GM12874 (cell line): ENCODE measurements around the gene HSPB6.

Source experiments
- TF ChIP-seq, protein P1 (sequence below): IDR thresholded peaks from 2 replicates; pipeline ENCODE4 v1.5.1; 2011; ENCODE audit warnings: low read depth, mild to moderate bottlenecking, control low read depth, low read length, moderate library complexity; ENCODE audit not compliant: insufficient read depth

Gene HSPB6

DNA sequence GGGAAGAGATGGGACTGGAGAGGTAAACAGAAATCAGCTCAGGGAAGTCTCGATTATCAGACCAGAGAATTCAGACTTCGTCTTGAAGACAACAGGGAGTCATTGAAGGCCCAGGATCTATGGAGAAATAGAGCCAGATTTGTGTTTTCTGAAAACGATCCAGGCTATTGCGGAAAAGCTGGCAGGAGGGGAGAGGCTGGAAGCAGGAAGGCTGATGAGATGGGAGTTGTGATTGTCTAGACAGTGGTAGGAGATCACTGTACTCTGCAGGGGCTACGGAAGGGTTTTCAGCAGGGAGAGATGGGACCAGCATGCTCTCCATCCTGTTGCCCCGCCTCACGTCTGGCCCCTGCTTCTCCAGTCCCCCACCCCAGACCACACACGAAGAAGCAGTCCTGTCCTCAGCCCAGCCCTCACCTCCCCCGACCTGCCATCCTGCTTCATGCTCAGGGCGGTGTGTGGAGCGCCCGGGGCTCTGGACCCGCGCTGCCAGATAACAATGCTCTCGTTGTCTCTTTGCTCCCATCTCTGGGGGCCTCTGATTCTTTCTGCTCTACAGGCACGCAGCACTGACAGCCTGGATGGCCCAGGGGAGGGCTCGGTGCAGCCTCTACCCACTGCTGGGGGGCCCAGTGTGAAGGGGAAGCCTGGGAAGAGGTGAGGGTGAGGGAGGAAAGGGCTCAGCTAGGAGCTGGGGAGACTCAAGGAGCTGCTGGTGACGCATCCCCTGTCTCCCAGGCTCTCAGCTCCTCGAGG, 20.4 kb upstream of the HSPB6 start:
- TF ChIP-seq, protein P1, sequence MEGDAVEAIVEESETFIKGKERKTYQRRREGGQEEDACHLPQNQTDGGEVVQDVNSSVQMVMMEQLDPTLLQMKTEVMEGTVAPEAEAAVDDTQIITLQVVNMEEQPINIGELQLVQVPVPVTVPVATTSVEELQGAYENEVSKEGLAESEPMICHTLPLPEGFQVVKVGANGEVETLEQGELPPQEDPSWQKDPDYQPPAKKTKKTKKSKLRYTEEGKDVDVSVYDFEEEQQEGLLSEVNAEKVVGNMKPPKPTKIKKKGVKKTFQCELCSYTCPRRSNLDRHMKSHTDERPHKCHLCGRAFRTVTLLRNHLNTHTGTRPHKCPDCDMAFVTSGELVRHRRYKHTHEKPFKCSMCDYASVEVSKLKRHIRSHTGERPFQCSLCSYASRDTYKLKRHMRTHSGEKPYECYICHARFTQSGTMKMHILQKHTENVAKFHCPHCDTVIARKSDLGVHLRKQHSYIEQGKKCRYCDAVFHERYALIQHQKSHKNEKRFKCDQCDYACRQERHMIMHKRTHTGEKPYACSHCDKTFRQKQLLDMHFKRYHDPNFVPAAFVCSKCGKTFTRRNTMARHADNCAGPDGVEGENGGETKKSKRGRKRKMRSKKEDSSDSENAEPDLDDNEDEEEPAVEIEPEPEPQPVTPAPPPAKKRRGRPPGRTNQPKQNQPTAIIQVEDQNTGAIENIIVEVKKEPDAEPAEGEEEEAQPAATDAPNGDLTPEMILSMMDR = no peak

GRCh38 chr19:35776102-35776788, 19.4 kb upstream of the HSPB6 start:
- TF ChIP-seq, protein P1 = no peak

DNA sequence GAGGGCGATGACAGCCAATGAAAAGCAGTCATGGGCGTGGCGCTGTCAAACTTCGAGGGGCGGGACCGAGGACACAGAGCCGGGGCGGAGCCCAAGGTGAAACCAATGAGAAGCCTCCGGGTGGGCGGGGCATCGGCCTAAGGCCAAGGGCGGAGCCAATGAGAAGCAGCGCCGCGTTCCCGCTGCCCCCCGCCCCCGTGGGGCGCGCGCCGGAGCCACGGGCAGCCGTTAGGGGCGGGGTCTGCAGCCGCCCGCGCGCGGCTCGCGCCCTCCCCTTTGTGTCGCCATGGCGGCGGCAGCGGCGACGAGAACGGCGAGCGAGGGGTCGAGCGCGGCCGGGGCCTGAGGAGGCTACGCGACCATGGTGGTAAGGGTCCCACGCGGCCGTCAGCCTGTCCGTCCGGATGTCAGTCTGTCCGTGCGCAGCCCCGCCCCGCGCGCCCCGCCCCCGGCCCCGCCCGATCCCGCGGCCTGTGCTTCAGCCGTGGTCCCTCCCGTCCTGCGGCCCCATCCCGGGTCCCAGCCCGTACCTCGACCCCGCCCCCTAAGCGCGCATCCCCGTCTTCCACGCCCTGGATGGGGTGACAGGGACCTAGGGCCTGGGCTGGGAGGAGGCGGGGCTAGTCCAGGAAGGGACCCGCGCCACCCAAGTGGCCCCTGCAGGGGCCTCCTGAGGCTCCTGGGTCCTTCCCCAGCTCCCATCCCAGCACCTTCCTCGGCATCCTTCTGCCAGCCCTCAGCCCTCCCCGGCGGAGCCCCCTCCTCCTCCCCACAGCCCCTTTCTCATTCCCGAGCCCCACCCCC, 18.7 kb upstream of the HSPB6 start, which contains the start of gene ARHGAP33:
TSS of gene ARHGAP33 (plus strand) at position 267 of the 804 bp plus-strand sequence. CDS start at position 362, 95 bp downstream.
- TF ChIP-seq, protein P1 = no peak

- TF ChIP-seq, protein P1 = no peak
Measured at GRCh38 chr19:35775046-35775297, 18.1 kb upstream of the HSPB6 start.

GRCh38 chr19:35774274-35775045, 17.6 kb upstream of the HSPB6 start:
- TF ChIP-seq, protein P1 = no peak

DNA sequence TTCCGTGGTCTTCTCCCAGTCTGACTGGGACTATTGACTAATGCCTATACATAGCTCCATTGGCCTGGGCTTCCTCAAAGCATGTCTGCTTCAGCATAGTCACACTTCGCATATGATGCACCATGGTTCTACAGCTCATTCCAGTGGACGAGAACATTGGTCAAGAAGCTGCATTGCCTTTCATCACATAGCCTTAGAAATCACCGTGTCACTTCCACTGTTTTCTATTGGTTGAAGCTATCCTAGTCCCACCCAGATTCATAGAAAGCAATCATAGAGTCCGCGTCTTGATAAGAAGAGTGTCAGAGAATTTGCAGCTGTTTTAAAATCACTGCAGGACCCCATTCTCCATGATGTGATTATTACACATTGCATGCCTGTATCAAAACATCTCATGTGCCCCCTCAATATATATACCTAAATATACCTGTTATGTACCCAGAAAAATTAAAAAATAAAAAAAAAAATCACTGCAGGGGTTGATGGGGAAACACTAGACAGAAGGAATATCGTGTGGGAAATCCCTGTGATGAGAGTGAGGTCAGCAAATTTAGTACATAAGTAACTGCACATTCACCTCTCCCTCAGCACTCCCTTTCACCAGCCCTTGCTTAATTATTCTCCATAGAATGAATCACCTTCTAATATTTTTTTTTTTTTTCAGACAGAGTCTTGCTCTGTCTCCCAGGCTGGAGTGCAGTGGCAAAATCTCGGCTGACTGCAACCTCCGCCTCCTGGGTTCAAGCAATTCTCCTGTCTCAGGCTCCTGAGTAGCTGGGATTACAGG, 16.4 kb upstream of the HSPB6 start:
- TF ChIP-seq, protein P1 = no peak
